ENCODE results near the gene RELB.

GRCh38 chr19:44955505-44956439 is 45.5 kb upstream of the RELB start:
- TF ChIP-seq, protein P1, sequence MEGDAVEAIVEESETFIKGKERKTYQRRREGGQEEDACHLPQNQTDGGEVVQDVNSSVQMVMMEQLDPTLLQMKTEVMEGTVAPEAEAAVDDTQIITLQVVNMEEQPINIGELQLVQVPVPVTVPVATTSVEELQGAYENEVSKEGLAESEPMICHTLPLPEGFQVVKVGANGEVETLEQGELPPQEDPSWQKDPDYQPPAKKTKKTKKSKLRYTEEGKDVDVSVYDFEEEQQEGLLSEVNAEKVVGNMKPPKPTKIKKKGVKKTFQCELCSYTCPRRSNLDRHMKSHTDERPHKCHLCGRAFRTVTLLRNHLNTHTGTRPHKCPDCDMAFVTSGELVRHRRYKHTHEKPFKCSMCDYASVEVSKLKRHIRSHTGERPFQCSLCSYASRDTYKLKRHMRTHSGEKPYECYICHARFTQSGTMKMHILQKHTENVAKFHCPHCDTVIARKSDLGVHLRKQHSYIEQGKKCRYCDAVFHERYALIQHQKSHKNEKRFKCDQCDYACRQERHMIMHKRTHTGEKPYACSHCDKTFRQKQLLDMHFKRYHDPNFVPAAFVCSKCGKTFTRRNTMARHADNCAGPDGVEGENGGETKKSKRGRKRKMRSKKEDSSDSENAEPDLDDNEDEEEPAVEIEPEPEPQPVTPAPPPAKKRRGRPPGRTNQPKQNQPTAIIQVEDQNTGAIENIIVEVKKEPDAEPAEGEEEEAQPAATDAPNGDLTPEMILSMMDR (IDR thresholded peaks at IDR 0.05; ENCODE audit: poor library complexity, severe bottlenecking) = no peak
- TF ChIP-seq RAD21 (conservative IDR thresholded peaks at IDR 0.05) (no peak), EP300 (conservative IDR thresholded peaks at IDR 0.05; ENCODE audit: poor library complexity, severe bottlenecking) (no peak), POLR2AphosphoS5 (IDR thresholded peaks at IDR 0.05) (no peak), TAF1 (IDR thresholded peaks at IDR 0.05; ENCODE audit: low read depth) (no peak)

Data from neural cell (in vitro differentiated cells).